ENCODE data around the gene ZBTB32.
"Not testable (repeated sequence)": the region's sequence is repeated elsewhere in the genome, so short reads cannot be mapped to it uniquely, and the experiment has no call there.

Gene ZBTB32

DNA sequence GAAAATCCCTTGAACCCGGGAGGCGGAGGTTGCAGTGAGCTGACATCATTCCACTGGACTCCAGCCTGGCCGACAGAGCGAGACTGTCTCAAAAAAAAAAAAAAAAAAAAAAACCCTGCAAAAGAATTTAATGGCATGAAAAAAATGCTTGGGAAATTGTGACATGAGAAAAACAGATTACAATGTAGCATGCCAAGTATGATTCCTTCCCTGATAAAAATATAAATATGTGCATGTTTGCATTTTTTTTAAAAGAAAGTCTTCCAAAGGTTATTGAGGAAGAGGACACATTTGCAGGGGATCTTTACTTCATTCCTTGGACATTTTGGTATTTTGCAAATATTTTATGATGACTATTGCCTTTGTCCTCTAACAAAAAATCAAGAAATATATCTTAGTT is 14.5 kb upstream of the ZBTB32 start:
- no peak for DNase-seq (ENCODE audit: low read depth, low spot score)
- H3K4me3 ChIP-seq = no peak overlapping the region
- no peaks in the 10 kb centered on the region for H3K36me3 ChIP-seq (ENCODE audit: insufficient read depth, low read length)
- no peaks in the 10 kb centered on the region for H3K9me3 ChIP-seq (ENCODE audit: low read depth, low read length)
- no peak overlapping the region for H3K9ac ChIP-seq (ENCODE audit: insufficient read length)
- TF ChIP-seq EZH2 (IDR thresholded peaks at IDR 0.05) (no peak), POLR2AphosphoS5 (IDR thresholded peaks at IDR 0.05; ENCODE audit: borderline replicate concordance, low read depth, low read length) (no peak), FOXP2 (optimal IDR thresholded peaks at IDR 0.05; ENCODE audit: control extremely low read depth, extremely low read length, insufficient read depth) (no peak)
- no peak overlapping the region for H3K27ac ChIP-seq

GRCh38 chr19:35691106-35691505 is 13.3 kb upstream of the ZBTB32 start:
- H3K9ac ChIP-seq (ENCODE audit: insufficient read length); H3K36me3 ChIP-seq (ENCODE audit: insufficient read depth, low read length); H3K4me3 ChIP-seq; H3K27ac ChIP-seq; H3K9me3 ChIP-seq (ENCODE audit: low read depth, low read length); DNase-seq (ENCODE audit: low read depth, low spot score): not testable (repeated sequence)

DNA sequence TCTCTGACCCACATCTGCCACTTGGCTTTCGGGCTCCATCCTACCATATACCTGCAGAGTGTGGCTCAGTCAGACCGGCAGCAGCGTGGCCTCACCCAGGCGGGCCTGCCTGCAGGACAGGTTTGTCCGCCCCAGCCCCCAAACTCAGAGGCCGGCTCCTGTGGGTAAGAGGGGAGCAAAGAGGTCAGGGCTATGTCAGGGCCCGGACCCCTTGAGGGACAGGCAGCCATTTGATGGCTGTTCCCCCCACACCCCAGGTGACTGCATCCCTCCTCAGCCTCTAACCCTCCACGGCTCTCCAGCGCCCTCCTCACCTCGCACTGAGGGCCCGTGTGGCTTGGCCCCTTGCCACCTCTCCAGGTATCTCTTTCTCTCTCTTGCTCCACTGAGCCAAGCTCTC is 12.3 kb upstream of the ZBTB32 start:
- Histone ChIP-seq H3K9ac (ENCODE audit: insufficient read length) (no peak overlapping the region), H3K9me3 (ENCODE audit: low read depth, low read length) (no peaks in the 10 kb centered on the region), H3K27ac (no peak overlapping the region), H3K4me3 (no peak overlapping the region), H3K36me3 (ENCODE audit: insufficient read depth, low read length) (no peaks in the 10 kb centered on the region)
- no peak for DNase-seq (ENCODE audit: low read depth, low spot score)
- TF ChIP-seq EZH2 (IDR thresholded peaks at IDR 0.05) (no peak), FOXP2 (optimal IDR thresholded peaks at IDR 0.05; ENCODE audit: control extremely low read depth, extremely low read length, insufficient read depth) (no peak), POLR2AphosphoS5 (IDR thresholded peaks at IDR 0.05; ENCODE audit: borderline replicate concordance, low read depth, low read length) (no peak)

GRCh38 chr19:35693422-35693821 is 10.9 kb upstream of the ZBTB32 start:
- no peak overlapping the region for H3K27ac ChIP-seq
- H3K4me3 ChIP-seq = no peak overlapping the region
- H3K36me3 ChIP-seq (ENCODE audit: insufficient read depth, low read length) = no peaks in the 10 kb centered on the region
- no peaks in the 10 kb centered on the region for H3K9me3 ChIP-seq (ENCODE audit: low read depth, low read length)
- H3K9ac ChIP-seq (ENCODE audit: insufficient read length) = no peak overlapping the region
- TF ChIP-seq FOXP2 (optimal IDR thresholded peaks at IDR 0.05; ENCODE audit: control extremely low read depth, extremely low read length, insufficient read depth) (no peak), POLR2AphosphoS5 (IDR thresholded peaks at IDR 0.05; ENCODE audit: borderline replicate concordance, low read depth, low read length) (no peak), EZH2 (IDR thresholded peaks at IDR 0.05) (no peak)
- no peak for DNase-seq (ENCODE audit: low read depth, low spot score)

- Histone ChIP-seq H3K4me3 (no peak overlapping the region), H3K27ac (no peak overlapping the region), H3K9ac (ENCODE audit: insufficient read length) (no peak overlapping the region), H3K9me3 (ENCODE audit: low read depth, low read length) (no peaks in the 10 kb centered on the region), H3K36me3 (ENCODE audit: insufficient read depth, low read length) (no peaks in the 10 kb centered on the region)
- no peak for TF ChIP-seq EZH2 (IDR thresholded peaks at IDR 0.05)
- TF ChIP-seq FOXP2 (optimal IDR thresholded peaks at IDR 0.05; ENCODE audit: control extremely low read depth, extremely low read length, insufficient read depth) = no peak
- no peak for TF ChIP-seq POLR2AphosphoS5 (IDR thresholded peaks at IDR 0.05; ENCODE audit: borderline replicate concordance, low read depth, low read length)
- DNase-seq (ENCODE audit: low read depth, low spot score) = peak; percentile 32
Observed at GRCh38 chr19:35693835-35694599, 10.3 kb upstream of the ZBTB32 start.

DNA sequence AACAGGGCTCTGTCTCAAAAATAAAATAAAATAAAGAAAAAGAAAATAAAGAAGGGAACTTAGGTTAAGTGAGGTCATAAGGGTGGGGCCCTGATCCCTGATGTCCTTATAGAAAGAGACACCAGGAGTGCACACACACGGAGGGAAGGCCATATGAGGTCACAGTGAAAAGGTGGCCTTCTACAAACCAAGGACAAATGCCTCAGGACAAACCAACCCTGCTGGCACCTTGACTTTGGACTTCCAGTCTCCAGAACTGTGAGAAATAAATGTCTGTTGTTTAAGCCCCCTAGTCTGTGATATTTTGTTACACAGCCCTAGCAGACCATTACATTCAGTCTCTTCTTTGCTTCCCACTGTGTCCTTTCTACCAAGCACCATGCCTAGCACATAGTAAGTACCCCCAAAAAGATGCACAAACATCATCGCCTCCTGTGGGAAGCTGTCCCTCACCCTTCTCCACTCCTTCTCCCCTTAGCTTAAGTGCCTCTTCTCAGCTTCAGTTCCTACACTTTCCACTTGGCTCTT is 8.4 kb upstream of the ZBTB32 start:
- H3K4me3 ChIP-seq = no peak overlapping the region
- no peak for DNase-seq (ENCODE audit: low read depth, low spot score)
- H3K9ac ChIP-seq (ENCODE audit: insufficient read length) = no peak overlapping the region
- no peak overlapping the region for H3K27ac ChIP-seq
- no peaks in the 10 kb centered on the region for H3K36me3 ChIP-seq (ENCODE audit: insufficient read depth, low read length)
- no peaks in the 10 kb centered on the region for H3K9me3 ChIP-seq (ENCODE audit: low read depth, low read length)
- TF ChIP-seq FOXP2 (optimal IDR thresholded peaks at IDR 0.05; ENCODE audit: control extremely low read depth, extremely low read length, insufficient read depth) (no peak), EZH2 (IDR thresholded peaks at IDR 0.05) (no peak), POLR2AphosphoS5 (IDR thresholded peaks at IDR 0.05; ENCODE audit: borderline replicate concordance, low read depth, low read length) (no peak)

DNA sequence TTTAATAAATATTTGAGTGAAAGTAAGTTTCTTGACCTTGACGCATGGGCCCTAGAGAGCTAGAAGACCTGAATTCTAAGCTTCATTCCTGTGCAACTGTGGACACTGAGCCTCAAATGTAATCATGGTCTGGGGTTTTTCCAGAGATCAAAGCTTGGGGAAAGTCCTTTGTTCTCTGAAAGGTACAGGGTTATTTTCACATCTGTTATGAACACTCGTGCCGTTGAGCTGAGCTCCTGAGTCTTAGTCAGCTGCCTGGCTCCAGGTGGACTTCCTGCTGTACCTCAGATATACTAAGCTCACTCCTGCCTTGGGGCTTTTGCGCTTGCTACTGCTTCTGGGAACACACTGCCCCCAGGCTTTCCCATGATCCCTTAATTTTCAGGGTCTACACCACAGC is 7.5 kb upstream of the ZBTB32 start:
- no peaks in the 10 kb centered on the region for H3K36me3 ChIP-seq (ENCODE audit: insufficient read depth, low read length)
- H3K9me3 ChIP-seq (ENCODE audit: low read depth, low read length) = no peaks in the 10 kb centered on the region
- H3K27ac ChIP-seq = no peak overlapping the region
- no peak overlapping the region for H3K4me3 ChIP-seq
- no peak overlapping the region for H3K9ac ChIP-seq (ENCODE audit: insufficient read length)
- TF ChIP-seq EZH2 (IDR thresholded peaks at IDR 0.05) (no peak), FOXP2 (optimal IDR thresholded peaks at IDR 0.05; ENCODE audit: control extremely low read depth, extremely low read length, insufficient read depth) (no peak), POLR2AphosphoS5 (IDR thresholded peaks at IDR 0.05; ENCODE audit: borderline replicate concordance, low read depth, low read length) (no peak)
- no peak for DNase-seq (ENCODE audit: low read depth, low spot score)

- Histone ChIP-seq H3K9me3 (ENCODE audit: low read depth, low read length) (no peaks in the 10 kb centered on the region), H3K27ac (no peak overlapping the region), H3K36me3 (ENCODE audit: insufficient read depth, low read length) (no peaks in the 10 kb centered on the region), H3K4me3 (peak overlapping the region; percentile 71), H3K9ac (ENCODE audit: insufficient read length) (no peak overlapping the region)
- peak; percentile 80 for DNase-seq (ENCODE audit: low read depth, low spot score)
- TF ChIP-seq FOXP2 (optimal IDR thresholded peaks at IDR 0.05; ENCODE audit: control extremely low read depth, extremely low read length, insufficient read depth) (no peak), POLR2AphosphoS5 (IDR thresholded peaks at IDR 0.05; ENCODE audit: borderline replicate concordance, low read depth, low read length) (no peak), EZH2 (IDR thresholded peaks at IDR 0.05) (no peak)
Observed at GRCh38 chr19:35702223-35703012, 1.9 kb upstream of the ZBTB32 start.
